Esophagus muscularis mucosa (tissue), 4 donors: Measurements from ENCODE around the gene TLE3.

Source experiments
- CTCF ChIP-seq, 3 experiments: fragments of 200-600 bp in 2 of 3; fragments of 450-650 bp in 1 of 3; sonication (generic) in 2 of 3; IDR thresholded peaks; one replicate each; pipeline ENCODE4 v1.5.1; 2017 to 2019; ENCODE audit warnings: antibody characterized with exemption in 3 of 3, mild to moderate bottlenecking in 2 of 3, moderate library complexity in 1 of 3
- EP300 ChIP-seq: sonication (generic); formaldehyde crosslinking; IDR thresholded peaks from one replicate; pipeline ENCODE4 v1.6.1; 2017; ENCODE audit warnings: antibody characterized with exemption
- POLR2A ChIP-seq: fragments of 450-650 bp; IDR thresholded peaks from one replicate; pipeline ENCODE4 v1.6.1; 2017; ENCODE audit warnings: antibody characterized with exemption, moderate library complexity, mild to moderate bottlenecking, low read depth
- POLR2AphosphoS5 ChIP-seq, 2 donors: sonication (generic); formaldehyde crosslinking; IDR thresholded peaks; one replicate each; pipeline ENCODE4 v1.6.1; 2017; ENCODE audit warnings: antibody characterized with exemption in 2 of 2

- TF ChIP-seq CTCF (IDR thresholded peaks at IDR 0.05) (no peak), POLR2A (no peak), EP300 (no peak), POLR2AphosphoS5 (IDR thresholded peaks at IDR 0.05) (no peak)
Observed at GRCh38 chr15:70087708-70088352, 9.9 kb downstream of the TLE3 start.
